ENCODE data around the gene STK32C. TPM values are rescaled to one million over a fixed set of nuclear protein-coding genes. Genes with fewer than 3 reads are reported as not detected.

Gene STK32C
- total RNA-seq, 1 donor from 2014 or later, result 2.5 TPM

GRCh38 chr10:132209130-132209529, 98.6 kb downstream of the STK32C start:
- Mint-ChIP-seq H3K27ac (no peak overlapping the region), H3K4me1 (no peaks in the 10 kb centered on the region), H3K36me3 (peaks cover 5% of the 10 kb centered on the region), H3K9me3 (peaks cover 14% of the 10 kb centered on the region), H3K27me3 (ENCODE audit: insufficient read depth, low read depth) (peaks cover 2% of the 10 kb centered on the region), H3K4me3 (no peak overlapping the region)
- Histone ChIP-seq H3K79me2 (ENCODE audit: low read depth) (no peaks in the 10 kb centered on the region), H4K20me1 (ENCODE audit: low read depth) (no peaks in the 10 kb centered on the region), H3F3A (ENCODE audit: low read depth) (no peaks in the 10 kb centered on the region), H3K27ac (no peak overlapping the region), H3K4me1 (no peaks in the 10 kb centered on the region), H3K4me3 (no peak overlapping the region), H3K27me3 (no peaks in the 10 kb centered on the region), H3K36me3 (no peaks in the 10 kb centered on the region), H3K9me3 (ENCODE audit: low read depth) (no peaks in the 10 kb centered on the region), H2AFZ (replicated peaks) (no peak overlapping the region), H3K4me2 (no peak overlapping the region), H3K9ac (no peak overlapping the region)
- TF ChIP-seq EZH2 (IDR thresholded peaks at IDR 0.05), result no peak
- TF ChIP-seq CTCF (IDR thresholded peaks at IDR 0.05), result no peak
- DNase-seq (ENCODE audit: low spot score), result no peak

DNA sequence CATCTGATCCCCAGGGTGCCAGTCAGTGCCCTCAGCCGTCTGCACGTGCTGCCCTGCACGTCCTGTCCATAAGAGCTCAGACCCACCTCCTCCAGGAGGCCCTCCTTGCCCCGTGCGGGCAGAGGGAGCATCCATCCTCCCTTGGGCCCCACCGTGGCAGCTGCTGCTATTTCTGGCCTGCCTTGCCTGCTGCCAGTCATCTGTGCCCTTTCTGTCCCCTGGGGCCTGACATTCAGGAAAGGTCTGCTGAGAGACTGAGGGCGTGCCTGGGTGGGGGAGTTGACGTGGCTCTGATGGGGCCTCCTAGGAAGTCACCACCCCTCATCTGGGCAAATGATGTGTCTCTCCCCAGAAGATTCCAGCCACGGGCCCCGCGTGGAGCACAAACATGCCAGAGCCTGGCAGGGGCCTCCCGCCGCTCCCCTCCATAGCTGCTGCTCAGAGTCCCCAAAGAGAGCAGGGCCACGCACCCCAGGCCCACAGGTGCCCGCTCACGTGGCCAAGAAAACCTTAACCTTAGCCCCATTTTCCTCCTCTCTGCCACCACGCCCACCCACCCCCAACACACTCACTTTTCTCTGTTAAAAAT, 99.2 kb downstream of the STK32C start:
- no peaks in the 10 kb centered on the region for H3K36me3 ChIP-seq
- H3K4me3 ChIP-seq, result no peak overlapping the region
- H3K27ac ChIP-seq, result no peak overlapping the region
- H3K79me2 ChIP-seq (ENCODE audit: low read depth), result no peaks in the 10 kb centered on the region
- no peak overlapping the region for H3K4me2 ChIP-seq
- Mint-ChIP-seq H3K9me3 (peaks cover 9% of the 10 kb centered on the region), H3K27me3 (ENCODE audit: insufficient read depth, low read depth) (peaks cover 2% of the 10 kb centered on the region), H3K4me3 (no peak overlapping the region), H3K36me3 (peaks cover 5% of the 10 kb centered on the region), H3K4me1 (no peaks in the 10 kb centered on the region), H3K27ac (no peak overlapping the region)
- no peak overlapping the region for H2AFZ ChIP-seq (replicated peaks)
- H3F3A ChIP-seq (ENCODE audit: low read depth), result no peaks in the 10 kb centered on the region
- no peak for DNase-seq (ENCODE audit: low spot score)
- H3K27me3 ChIP-seq, result no peaks in the 10 kb centered on the region
- no peaks in the 10 kb centered on the region for H3K9me3 ChIP-seq (ENCODE audit: low read depth)
- no peaks in the 10 kb centered on the region for H3K4me1 ChIP-seq
- TF ChIP-seq EZH2 (IDR thresholded peaks at IDR 0.05) (no peak), CTCF (IDR thresholded peaks at IDR 0.05) (no peak), EZH2phosphoT487 (IDR thresholded peaks at IDR 0.05) (no peak)
- no peak overlapping the region for H3K9ac ChIP-seq
- no peaks in the 10 kb centered on the region for H4K20me1 ChIP-seq (ENCODE audit: low read depth)

GRCh38 chr10:132207536-132208461, 100.0 kb downstream of the STK32C start:
- Histone ChIP-seq H3K4me3 (no peak overlapping the region), H3K27ac (no peak overlapping the region), H3K79me2 (ENCODE audit: low read depth) (no peaks in the 10 kb centered on the region), H3K4me2 (no peak overlapping the region), H2AFZ (replicated peaks) (no peak overlapping the region), H3K4me1 (no peaks in the 10 kb centered on the region), H3K9me3 (ENCODE audit: low read depth) (no peaks in the 10 kb centered on the region), H4K20me1 (ENCODE audit: low read depth) (no peaks in the 10 kb centered on the region), H3K9ac (no peak overlapping the region), H3K36me3 (no peaks in the 10 kb centered on the region), H3F3A (ENCODE audit: low read depth) (no peaks in the 10 kb centered on the region), H3K27me3 (no peaks in the 10 kb centered on the region)
- Mint-ChIP-seq H3K4me1 (no peaks in the 10 kb centered on the region), H3K9me3 (peaks cover 7% of the 10 kb centered on the region), H3K27ac (no peak overlapping the region), H3K4me3 (no peak overlapping the region), H3K36me3 (peaks cover 5% of the 10 kb centered on the region), H3K27me3 (ENCODE audit: insufficient read depth, low read depth) (peaks cover 6% of the 10 kb centered on the region)
- TF ChIP-seq EZH2phosphoT487 (IDR thresholded peaks at IDR 0.05), result no peak
- no peak for TF ChIP-seq CTCF (IDR thresholded peaks at IDR 0.05)
- no peak for TF ChIP-seq EZH2 (IDR thresholded peaks at IDR 0.05)
- DNase-seq (ENCODE audit: low spot score), result no peak

All from neural progenitor cell (in vitro differentiated cells).